ENCODE measurements around the gene DEFB127. TPM values are rescaled to one million over a fixed set of nuclear protein-coding genes. Genes with fewer than 3 reads are reported as not detected.
"Not testable (repeated sequence)": the region's sequence is repeated elsewhere in the genome, so short reads cannot be mapped to it uniquely, and the experiment has no call there.

The DEFB127 gene, protein sequence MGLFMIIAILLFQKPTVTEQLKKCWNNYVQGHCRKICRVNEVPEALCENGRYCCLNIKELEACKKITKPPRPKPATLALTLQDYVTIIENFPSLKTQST
- total RNA-seq, result not detected

DNA sequence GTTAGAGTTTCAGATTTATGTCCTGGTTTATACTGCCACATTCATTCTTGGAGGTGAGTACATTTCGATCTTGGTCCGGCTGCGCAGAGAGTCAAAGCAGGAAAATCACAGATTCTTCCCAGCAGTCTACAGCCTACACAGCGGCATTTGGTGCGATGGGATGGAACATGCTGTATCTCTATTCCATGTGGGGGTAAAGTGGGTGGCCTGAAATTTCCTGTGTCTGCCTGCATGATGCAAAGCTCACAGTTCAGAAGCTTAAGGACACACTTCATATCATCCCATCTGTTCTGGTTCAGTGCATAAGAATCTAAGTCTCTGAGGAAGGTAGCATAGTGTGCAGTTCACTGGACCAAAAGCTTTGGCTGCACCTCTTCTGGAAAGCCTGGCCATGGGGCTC is at the start of gene DEFB127:
Gene DEFB127 (plus strand): TSS at position 301 of the 400 bp plus-strand sequence. CDS start 91 bp downstream, at position 392.
- ATAC-seq (ENCODE audit: insufficient number of reproducible peaks, low FRiP score, low read depth) (no peak), DNase-seq (ENCODE audit: low spot score) (no peak)
- H3K4me3 ChIP-seq, result no peak within 1 kb of the TSS
- TF ChIP-seq, protein P1, sequence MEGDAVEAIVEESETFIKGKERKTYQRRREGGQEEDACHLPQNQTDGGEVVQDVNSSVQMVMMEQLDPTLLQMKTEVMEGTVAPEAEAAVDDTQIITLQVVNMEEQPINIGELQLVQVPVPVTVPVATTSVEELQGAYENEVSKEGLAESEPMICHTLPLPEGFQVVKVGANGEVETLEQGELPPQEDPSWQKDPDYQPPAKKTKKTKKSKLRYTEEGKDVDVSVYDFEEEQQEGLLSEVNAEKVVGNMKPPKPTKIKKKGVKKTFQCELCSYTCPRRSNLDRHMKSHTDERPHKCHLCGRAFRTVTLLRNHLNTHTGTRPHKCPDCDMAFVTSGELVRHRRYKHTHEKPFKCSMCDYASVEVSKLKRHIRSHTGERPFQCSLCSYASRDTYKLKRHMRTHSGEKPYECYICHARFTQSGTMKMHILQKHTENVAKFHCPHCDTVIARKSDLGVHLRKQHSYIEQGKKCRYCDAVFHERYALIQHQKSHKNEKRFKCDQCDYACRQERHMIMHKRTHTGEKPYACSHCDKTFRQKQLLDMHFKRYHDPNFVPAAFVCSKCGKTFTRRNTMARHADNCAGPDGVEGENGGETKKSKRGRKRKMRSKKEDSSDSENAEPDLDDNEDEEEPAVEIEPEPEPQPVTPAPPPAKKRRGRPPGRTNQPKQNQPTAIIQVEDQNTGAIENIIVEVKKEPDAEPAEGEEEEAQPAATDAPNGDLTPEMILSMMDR (IDR thresholded peaks at IDR 0.05), result no peak
- no peak within 1 kb of the TSS for H3K27ac ChIP-seq
- H3K4me1 ChIP-seq (ENCODE audit: control insufficient read depth in 1 of 2, low read depth in 2 of 2), result no peaks in the 10 kb centered on the region
- H3K9me3 ChIP-seq, result no peaks in the 10 kb centered on the region
- H3K36me3 ChIP-seq, result no peaks in the 10 kb centered on the region
- H3K27me3 ChIP-seq (replicated peaks; ENCODE audit: insufficient read depth), result no peaks in the 10 kb centered on the region

DNA sequence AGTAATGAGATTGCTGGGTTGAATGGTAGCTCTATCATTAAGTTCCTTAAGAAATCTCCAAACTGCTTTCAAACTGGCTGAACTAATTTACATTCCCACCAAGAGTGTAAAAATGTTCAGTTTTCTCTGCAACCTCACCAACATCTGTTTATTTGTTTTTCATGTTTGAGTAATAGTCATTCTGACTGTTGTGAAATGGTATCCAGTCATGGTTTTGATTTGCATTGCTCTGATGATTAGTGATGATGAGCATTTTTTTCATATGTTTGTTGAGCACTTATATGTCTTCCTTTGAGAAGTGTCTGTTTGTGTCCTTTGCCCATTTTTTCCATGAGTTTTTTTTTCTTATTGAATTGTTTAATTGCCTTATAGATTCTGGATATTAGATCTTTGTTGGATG is 44.9 kb upstream of the DEFB127 start:
- Histone ChIP-seq H3K4me1 (ENCODE audit: control insufficient read depth in 1 of 2, low read depth in 2 of 2) (no peaks in the 10 kb centered on the region), H3K9me3 (peaks cover 2% of the 10 kb centered on the region), H3K27me3 (replicated peaks; ENCODE audit: insufficient read depth) (no peaks in the 10 kb centered on the region), H3K27ac (no peak overlapping the region), H3K4me3 (no peak overlapping the region), H3K36me3 (no peaks in the 10 kb centered on the region)
- TF ChIP-seq, protein P1 (IDR thresholded peaks at IDR 0.05), result no peak
- ATAC-seq (ENCODE audit: insufficient number of reproducible peaks, low FRiP score, low read depth) (no peak), DNase-seq (ENCODE audit: low spot score) (no peak)

DNA sequence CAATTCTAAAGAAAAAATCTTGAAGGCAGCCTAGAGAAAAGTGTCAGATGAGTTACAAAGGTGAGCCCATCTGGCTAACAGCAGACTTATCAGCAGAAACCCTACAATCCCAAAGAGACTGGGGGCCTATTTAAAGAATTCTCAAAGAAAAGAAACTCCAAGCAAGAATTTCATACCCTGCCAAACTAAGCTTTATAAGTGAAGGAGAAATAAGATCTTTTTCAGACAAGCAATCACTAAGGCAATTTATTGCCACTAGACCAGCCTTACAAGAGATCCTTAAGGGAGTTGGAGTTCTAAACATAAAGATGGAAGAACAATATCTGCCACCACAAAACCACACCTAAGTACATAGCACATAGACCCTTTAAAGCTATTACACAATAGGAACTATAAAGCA is 39.7 kb upstream of the DEFB127 start:
- H3K4me1 ChIP-seq (ENCODE audit: control insufficient read depth in 1 of 2, low read depth in 2 of 2), result no peaks in the 10 kb centered on the region
- TF ChIP-seq, protein P1 (IDR thresholded peaks at IDR 0.05), result no peak
- H3K27ac ChIP-seq, result no peak overlapping the region
- ATAC-seq (ENCODE audit: insufficient number of reproducible peaks, low FRiP score, low read depth) (no peak), DNase-seq (ENCODE audit: low spot score) (no peak)
- no peak overlapping the region for H3K4me3 ChIP-seq
- H3K27me3 ChIP-seq (replicated peaks; ENCODE audit: insufficient read depth), result no peaks in the 10 kb centered on the region
- no peaks in the 10 kb centered on the region for H3K36me3 ChIP-seq
- H3K9me3 ChIP-seq, result peaks cover 6% of the 10 kb centered on the region

DNA sequence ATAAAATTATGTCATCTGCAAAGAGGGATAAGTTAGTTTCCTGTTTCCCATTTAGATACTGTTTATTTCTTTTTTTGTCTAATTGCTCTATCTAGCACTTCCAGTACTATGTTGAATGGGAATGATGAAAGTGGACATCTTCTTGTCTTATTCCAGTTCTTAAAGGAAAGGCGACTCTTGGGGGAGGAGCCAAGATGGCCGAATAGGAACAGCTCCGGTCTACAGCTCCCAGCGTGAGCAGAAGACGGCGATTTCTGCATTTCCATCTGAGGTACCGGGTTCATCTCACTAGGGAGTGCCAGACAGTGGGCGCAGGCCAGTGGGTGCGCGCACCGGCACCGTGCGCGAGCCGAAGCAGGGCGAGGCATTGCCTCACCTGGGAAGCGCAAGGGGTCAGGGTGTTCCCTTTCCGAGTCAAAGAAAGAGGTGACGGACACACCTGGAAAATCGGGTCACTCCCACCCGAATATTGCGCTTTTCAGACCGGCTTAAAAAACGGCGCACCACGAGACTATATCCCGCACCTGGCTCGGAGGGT is 27.4 kb upstream of the DEFB127 start:
- H3K27ac ChIP-seq; H3K9me3 ChIP-seq; DNase-seq (ENCODE audit: low spot score); H3K4me3 ChIP-seq; ATAC-seq (ENCODE audit: insufficient number of reproducible peaks, low FRiP score, low read depth); H3K36me3 ChIP-seq; H3K4me1 ChIP-seq (ENCODE audit: control insufficient read depth in 1 of 2, low read depth in 2 of 2); H3K27me3 ChIP-seq (replicated peaks; ENCODE audit: insufficient read depth): not testable (repeated sequence)

DNA sequence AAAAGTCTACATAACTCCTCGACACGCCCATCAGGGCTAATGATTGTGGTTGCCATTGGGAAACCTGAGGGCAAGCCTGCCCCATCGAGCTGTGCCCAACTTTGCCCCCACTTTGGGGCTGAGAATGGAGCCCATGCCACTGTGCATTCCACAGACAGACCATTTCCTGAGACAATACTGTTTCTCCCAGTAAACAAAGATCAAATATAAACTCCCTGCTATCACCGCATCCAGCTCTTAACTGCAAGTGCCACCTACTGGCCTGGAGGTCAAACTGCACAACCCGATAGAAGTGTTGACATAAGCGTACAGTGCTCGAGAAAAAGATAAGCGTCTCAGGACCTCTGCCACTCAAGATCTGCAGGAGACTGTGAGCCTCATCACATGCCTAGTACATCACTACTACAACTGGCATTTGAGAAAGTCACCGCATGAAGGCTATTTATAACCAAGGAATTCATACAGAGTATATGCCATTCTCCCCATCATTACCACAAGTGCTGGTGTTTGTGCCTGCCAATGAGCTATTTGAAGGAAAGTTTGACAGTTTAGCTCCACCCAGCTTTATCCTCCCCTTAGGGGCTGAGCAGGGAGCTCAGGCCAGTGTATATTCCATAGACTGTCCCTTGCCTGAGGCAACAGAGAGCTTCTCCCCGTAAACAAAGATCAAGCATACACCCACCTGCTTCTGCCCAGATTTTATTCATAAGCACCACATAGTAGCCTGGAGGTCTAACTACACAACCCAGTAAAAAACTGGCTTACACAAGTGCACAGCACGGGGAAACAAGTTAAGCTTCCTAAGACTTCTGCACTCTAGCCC is 19.4 kb upstream of the DEFB127 start:
- H3K27ac ChIP-seq, result no peak overlapping the region
- H3K36me3 ChIP-seq, result no peaks in the 10 kb centered on the region
- no peak for DNase-seq (ENCODE audit: low spot score)
- no peaks in the 10 kb centered on the region for H3K4me1 ChIP-seq (ENCODE audit: control insufficient read depth in 1 of 2, low read depth in 2 of 2)
- TF ChIP-seq, protein P1 (IDR thresholded peaks at IDR 0.05), result no peak
- no peaks in the 10 kb centered on the region for H3K9me3 ChIP-seq
- ATAC-seq (ENCODE audit: insufficient number of reproducible peaks, low FRiP score, low read depth), result no peak
- H3K4me3 ChIP-seq, result no peak overlapping the region
- no peaks in the 10 kb centered on the region for H3K27me3 ChIP-seq (replicated peaks; ENCODE audit: insufficient read depth)

Data from thoracic aorta (tissue), 2 donors.